Spleen (tissue), 7 donors: ENCODE measurements around the gene CCDC152.

Experiments
- CTCF ChIP-seq, 11 experiments: fragments of 200-600 bp in 7 of 11; fragments of 450-650 bp in 4 of 11; sonication (generic) in 4 of 11; IDR thresholded peaks in 8 of 11; conservative IDR thresholded peaks in 3 of 11; 1 replicate in 7 of 11; 2 replicates in 4 of 11; pipeline versions ENCODE4 v1.4.0 to v1.8.0; 2016 to 2021; ENCODE audit warnings: antibody characterized with exemption in 11 of 11, inconsistent platforms in 4 of 11, mild to moderate bottlenecking in 1 of 11
- POLR2A ChIP-seq, 3 donors: fragments of 450-650 bp; IDR thresholded peaks; one replicate each; pipeline ENCODE4 v1.5.1; 2017; ENCODE audit warnings: antibody characterized with exemption in 3 of 3, mild to moderate bottlenecking in 1 of 3
- POLR2AphosphoS5 ChIP-seq, 3 donors: sonication (generic); formaldehyde crosslinking; IDR thresholded peaks; one replicate each; pipeline ENCODE4 v1.5.1; 2017; ENCODE audit warnings: antibody characterized with exemption in 3 of 3
- donor health status: DM: no; HTN: no; CAD: no; lungs with moderate emphysema.
- donor health status: DM: no; HTN: no; CAD: no.
- donor health status: DM: no; HTN: no; CAD: no.

- no peak for TF ChIP-seq POLR2A (IDR thresholded peaks at IDR 0.05)
- TF ChIP-seq CTCF (IDR thresholded peaks at IDR 0.05 in 8 of 11, conservative IDR thresholded peaks at IDR 0.05 in 3 of 11), result no peak
- TF ChIP-seq POLR2AphosphoS5 (IDR thresholded peaks at IDR 0.05), result no peak
Measured at GRCh38 chr5:42770003-42770402, 13.4 kb downstream of the CCDC152 start.
